8988T (cell line): ENCODE measurements around the gene ANKRD17.
"Not testable (repeated sequence)": the region's sequence is repeated elsewhere in the genome, so short reads cannot be mapped to it uniquely, and the experiment has no call there.

Source experiments
- DNase-seq: peaks from one replicate; pipeline ENCODE4 v3.0.0; 2011

Gene ANKRD17

DNA sequence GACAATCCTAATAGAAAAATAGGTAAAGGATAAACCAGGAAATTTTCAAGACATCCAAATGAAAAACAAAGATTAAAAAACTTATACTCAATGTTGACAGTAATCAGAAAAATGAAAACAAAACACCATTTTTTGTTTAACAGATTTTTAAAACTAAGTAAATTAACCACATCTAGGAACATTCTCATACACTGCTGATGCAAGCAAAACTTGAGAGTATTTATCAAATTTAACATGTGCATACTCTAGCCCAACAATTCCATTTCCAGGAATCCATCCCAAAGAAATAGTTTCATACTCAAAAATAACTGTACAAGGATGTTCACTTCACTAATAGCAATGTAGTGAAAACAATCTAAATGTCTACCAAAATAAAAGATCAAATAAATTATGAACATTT, 11.5 kb downstream of the ANKRD17 start:
- no peak for DNase-seq

DNA sequence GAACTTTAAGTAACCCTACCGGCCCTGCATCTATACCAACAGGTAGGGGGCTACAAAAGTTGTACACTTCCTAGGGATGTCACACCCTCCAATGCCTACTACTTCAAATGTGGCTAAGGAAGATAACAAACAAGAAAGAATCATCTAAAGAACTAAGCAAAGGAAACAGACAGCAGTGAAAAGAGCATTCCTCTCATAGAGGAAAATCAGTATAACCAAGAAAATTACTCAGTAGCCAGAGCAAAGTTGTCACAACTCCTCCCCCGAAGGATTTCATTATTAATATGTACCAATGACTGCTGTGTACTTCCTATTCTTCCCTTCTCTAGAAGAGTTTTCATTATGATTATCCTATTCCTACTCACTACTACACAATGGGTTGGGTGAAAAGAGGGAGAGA, 12.6 kb downstream of the ANKRD17 start:
- no peak for DNase-seq

DNA sequence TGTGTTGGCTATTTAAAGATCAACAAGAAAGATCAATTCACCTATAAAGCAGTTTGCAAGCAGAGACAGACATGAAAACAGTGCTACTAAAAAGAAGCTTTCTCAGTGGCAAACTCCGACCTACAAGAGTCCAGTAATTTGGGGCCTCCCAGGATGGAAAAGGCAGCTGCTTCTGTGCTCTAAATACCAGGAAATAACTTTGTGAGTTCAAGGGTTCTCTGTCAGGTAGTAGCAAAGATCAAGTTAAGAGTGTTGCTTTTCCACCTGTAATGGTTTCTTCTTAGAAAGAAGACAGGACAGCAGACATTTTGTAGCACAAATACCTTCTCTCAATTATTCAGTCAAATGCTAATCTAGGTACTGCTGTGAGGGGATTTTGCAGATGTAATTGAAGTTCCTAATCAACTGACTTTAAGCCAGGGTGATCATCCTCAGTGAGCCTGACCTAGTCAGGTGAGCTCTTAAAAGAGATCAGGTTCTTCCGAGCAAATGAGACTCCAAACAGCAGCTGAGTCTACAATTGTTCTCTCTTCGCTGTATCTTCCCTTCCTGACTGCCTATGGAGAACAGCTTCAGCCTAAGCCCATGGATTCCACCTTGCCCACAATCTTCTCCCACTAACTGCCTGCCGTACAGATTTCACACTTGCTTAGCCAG, 13.5 kb downstream of the ANKRD17 start:
- no peak for DNase-seq

DNA sequence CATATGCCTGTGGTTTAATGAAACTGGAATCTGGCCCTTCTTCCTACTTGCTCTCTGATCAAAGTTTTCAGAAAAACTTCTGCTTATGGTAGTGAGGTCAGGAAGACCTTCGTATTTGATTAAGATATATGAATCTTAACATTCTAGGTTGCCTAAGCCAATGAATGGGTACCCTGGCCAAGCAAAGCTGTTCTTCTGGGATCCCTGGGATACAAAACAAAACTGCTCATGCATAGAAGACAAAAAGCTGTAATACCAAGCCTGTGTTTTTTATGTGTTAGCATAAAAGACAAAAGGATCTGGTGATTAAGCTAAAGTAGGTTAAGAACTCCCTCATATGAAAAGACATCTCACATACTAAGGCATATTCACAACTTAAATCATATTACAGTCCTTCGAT, 21.6 kb downstream of the ANKRD17 start:
- no peak for DNase-seq

DNA sequence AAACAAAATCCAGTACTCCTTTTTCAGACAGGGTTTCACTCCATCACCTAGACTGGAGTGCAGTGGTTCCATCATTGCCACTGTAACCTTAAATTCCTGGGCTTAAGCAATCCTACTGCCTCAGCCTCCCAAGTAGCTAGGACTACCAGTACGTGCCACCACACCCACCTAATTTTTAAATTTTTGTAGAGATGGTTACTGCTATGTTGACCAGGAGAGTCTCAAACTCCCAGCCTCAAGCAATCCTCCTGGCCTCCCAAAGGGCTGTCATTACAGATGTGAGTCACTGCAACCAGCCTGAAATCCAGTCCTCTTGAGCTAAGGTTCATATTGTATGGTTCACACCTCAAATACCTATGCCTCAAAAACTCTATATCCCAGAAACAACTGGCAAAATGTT, 22.4 kb downstream of the ANKRD17 start:
- no peak for DNase-seq

DNA sequence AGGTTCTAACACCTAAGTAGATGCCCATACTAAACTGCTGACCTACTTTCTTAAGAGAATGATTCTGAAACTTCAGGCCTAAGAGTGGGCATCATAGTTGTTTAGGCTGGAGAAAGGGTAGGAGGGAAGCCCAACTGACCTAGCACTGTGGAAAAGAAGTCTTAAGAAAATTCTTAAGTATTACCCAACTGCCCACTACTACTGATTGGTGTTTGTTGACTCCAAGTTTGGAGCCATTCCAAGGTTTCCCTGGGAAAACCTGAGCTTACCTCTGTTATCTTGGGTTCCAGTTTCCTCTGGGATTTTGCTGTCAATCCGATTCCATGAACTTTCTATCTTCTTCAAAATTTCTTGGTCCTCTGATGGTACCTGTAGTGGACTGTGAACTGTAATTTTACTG, 23.9 kb downstream of the ANKRD17 start:
- no peak for DNase-seq

DNA sequence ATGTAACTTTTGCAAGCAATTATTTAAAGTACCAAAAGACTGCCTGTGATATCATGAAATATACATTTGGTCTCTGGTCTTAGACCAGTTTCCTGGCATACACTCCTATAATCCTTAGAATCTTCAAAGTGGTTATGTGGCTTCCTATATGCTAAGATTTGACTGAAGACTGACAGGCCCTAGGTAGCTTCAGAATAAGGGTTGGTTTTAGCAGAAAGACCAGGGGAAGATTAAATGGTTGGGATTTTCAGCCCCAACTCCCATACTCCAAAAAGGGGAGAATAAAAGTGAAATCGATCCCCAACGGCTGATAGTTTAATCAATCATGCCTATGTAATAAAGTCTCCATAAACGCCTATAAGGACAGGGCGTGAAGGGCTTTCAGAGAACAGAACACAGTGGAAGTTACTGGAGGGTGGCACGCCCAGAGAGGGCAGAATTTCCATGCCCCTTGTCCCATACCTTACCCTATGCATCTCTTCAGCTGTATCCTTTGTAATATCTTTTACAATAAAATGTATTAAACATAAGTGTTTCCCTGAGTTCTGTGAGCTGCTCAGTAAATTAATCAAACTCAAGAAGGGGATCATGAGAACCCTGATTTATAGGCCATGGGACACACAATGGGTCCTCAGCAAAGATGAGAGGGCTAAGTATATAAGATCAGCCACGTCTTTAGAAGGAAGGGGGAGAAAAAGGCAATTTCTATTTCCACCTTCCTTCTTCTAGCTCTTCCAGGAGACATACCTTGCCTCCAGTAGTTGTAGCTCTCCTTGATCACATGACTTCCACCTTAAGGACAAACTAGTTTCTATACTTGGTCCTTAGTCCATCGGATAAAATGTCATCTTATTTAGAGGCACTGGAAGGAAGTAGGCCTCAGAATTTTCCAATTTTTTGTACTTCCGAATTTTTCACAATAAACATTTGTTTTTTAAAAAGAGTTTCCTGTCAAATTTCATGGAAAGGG, 26.8 kb downstream of the ANKRD17 start:
- DNase-seq, result no peak

DNA sequence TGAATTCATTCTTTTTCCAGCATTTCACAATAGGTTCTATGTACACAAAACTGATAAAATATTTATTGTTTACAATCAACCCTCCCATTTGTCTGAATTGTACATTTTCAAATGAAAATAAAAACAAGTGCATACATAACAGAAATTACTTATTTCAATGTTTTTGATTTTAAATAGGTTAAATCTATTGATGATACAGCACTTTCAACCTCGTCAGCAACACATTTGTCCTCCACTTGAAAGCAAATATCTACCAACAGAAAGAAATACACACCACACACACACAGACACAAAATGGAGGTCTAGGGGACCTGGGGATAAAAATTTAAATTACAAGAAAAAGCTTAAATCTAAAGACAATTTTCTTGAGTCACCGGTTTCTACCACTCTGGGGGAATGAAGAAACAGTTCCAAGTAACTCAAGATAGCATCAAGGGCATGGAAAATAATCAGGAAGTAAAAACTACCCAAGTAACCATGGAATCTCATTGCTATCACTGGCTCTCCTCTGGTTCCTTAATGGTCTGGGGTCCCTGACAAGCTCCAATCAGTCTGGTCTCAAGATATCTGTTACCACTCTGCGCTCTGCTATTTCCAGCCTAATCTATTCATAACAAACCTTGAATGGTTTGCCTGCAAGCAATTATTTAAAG, 27.6 kb downstream of the ANKRD17 start:
- DNase-seq, result no peak

DNA sequence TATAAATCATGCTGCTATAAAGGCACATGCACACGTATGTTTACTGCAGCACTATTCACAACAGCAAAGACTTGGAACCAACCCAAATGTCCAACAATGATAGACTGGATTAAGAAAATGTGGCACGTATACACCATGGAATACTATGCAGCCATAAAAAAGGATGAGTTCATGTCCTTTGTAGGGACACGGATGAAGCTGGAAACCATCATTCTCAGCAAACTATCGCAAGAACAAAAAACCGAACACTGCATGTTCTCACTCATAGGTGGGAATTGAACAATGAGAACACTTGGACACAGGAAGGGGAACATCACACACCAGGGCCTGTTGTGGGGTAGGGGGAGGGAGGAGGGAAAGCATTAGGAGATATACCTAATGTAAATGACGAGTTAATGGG, 29.8 kb downstream of the ANKRD17 start:
- DNase-seq, result not testable (repeated sequence)

DNA sequence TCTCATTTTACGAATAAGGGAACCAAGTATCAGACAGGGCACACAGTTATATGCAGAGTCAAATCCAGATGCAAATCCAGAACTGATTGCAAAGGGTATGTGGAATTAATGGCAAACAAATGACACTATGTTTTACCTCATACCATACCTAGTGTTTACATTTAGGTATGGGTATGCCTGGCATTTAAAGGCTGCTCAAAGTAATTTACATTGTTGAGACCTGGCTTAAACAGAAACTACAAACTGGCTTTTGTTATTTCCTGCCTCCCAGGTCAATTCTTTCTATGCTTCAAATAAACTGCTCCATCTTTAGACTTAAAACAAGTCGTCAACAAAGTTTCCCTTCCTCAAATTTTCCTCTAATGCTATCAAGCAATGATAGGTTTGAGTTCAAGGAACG, 33.7 kb downstream of the ANKRD17 start:
- no peak for DNase-seq

DNA sequence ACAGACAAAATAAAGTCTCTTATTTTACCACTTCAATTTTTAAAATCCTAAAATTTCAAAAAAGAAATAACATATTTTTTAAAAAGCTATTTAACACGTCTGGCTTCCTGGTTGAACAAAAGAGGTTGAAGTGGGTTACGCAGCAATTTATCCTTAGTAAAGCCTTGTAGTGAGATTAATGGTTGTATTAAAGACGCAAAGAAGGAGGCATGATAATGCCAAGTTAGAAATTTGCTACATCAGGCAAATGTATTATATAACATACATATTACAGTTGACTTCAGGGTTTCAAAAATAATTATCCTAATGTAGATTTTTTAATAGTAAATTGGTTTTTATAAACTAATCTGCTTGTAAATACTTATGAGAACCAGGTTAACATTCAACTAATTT, 35.3 kb downstream of the ANKRD17 start:
- DNase-seq, result no peak

DNA sequence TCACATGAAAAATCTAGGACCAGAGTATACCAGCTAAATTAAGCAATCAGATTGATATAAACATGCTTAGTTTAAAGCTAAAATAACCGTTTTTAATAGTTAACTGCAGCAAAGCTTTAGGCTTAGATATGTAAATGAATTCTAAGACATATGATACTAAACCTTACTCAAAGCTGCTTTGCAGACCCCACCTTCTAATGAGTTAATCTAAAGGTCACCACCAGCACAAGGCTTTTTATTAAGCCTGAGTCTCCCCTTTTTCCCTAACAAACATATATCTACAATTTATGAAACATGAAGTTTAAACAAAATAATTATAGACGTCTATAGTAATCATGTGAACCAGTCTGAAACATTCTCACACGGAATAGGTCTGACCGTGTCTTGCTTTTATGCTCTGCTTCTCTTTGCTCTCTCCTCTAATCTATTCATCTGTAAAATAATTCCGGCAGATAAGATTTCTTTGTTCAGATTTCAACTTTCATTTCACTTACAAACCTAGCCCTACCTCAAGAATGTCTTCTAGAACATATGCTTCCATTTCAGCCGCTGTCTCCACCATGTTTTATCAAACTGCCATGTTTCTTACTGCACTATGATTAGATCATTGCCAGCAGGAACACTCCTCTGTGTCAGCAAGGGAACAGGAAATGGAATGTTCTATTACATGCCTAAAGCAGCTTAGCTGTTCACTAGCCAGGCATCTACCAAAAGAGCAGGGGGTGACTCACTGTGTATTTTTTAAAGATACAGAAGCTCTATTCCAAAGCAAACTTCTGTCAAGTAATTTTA, 35.9 kb downstream of the ANKRD17 start:
- no peak for DNase-seq

DNA sequence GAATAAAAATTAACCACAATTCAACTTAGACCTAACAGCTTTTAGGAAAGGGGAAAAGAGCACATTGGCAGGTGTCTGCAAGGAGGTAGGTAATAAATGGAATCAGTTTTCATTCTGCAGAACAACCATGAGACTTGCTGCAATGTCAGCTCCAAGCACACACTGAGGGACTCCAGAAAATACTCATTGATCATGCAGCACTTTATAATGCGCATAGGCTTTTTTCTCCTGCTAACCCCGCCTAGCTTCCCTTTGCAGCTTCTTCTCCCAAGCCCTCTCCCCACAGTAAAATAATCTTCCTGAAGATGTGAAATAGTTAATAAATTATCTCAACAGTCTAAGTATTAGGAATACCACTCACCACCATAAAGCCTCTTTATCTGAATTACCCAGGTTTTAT, 36.9 kb downstream of the ANKRD17 start:
- DNase-seq, result no peak

DNA sequence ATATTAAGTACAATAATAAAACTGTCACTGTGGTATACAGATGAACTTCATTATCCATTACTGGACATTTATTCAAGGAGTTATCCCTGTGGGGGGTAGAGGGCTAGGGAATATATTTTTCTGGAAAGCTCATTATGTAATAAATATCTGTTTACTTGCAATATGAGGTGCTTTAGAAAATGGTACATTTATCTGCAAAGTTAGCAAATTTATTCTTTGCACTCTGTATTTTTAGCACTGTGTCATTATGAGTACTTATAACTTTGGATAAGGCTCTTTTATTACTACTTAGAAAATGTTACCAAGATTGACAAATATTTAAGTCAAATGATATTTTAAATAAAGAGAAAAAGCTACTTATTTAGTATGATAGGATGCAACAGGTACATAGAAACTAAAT, 37.8 kb downstream of the ANKRD17 start:
- DNase-seq, result no peak

DNA sequence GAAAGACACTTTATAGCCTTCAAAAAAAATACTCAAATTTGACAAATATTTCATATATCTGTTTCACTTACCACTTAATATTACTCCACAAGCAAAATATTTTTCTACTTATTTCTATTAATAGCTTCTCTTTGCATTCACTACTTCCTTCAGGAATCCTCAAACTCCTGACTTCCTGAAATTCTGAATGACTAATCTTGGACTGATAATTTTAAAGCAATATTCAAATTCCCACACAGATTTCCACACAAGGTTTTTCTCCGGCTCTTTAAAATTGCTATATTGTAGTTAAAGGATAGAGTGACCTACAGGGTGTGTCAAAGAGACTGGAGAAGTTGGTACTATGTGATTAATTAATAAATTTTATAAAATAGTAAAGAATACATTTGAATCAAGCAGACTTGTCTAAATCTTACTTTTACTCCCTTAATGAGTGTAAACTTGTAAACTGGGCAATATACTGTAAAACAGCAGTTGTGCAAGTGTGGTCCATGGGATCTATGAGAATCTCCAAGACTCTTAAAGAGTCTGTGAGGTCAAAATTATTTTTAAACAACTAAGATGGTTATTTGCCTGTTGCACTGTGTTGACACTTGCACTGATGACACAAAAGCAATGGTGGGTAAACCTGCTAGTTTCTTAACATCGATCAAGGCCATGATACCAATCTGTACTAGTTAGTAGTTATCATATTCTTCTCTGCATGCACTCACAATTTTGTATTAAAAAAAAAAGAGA, 44.5 kb downstream of the ANKRD17 start:
- no peak for DNase-seq

DNA sequence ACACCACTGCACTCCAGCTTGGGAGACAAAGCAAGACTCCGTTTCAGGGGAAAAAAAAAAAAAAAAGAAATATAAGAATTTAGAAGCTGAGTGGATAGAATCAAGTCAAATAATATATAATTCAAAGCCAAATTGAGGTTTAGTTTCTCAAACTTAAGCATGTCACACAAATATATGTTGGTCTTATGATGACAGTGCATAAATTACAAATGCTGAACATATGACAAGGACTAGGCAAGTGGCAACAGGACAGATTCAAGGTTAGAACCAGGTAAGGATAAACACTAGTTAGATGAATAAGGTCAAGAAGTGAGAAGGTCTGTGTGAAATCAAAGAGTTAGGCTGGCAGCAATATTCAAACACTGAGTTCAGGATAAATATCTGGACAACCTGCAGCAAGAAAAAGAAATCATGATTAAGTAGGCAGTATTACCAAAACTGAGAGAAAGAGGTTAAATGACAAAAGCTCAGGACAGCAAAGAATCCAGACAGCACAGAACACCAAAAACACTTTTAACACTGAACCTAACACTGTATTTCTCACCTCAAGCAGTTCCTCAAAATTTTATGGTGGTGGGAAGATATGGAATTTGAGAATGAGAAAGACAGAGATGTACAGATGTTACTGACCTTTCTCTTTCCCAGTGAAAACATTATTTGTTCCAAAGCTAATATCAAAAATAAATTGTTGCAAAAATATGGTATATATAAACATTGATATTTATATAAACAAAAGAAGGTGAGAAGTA, 45.4 kb downstream of the ANKRD17 start:
- no peak for DNase-seq

DNA sequence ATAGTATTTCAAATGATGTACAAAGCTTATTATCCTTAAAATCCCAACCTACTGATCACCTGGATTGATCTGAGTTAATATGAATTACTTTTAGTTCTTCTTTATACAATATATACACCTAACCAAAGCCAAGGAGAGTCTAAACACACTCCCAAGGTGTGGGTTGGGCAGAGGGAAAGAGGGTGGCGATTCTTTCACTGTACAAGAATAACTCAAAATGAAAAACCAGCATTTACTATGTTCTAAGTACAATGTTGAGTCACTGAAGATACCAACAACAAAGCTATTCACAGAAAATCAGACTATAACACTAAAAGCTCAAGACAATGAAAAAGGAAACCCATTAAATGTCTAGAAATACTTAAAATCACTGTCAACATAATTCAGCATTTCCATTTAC, 46.6 kb downstream of the ANKRD17 start:
- no peak for DNase-seq

DNA sequence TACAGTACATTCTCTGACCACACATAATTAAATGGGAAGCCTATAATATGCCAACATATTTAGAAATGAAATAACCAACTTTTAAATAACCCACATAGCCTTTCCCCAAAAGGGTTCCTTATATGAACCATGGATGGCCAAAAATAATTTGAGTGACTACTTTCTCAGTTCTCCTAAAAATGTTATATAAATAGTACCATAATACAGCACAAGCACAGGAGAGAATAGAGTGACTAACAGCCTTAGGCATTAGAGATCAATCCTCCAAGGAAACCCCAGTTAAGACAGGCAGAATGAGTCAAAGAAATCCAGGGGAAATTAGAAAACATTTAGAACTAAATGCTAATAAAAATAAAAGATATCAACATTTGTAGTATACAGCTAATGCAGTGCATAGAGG, 50.2 kb downstream of the ANKRD17 start:
- DNase-seq, result no peak

DNA sequence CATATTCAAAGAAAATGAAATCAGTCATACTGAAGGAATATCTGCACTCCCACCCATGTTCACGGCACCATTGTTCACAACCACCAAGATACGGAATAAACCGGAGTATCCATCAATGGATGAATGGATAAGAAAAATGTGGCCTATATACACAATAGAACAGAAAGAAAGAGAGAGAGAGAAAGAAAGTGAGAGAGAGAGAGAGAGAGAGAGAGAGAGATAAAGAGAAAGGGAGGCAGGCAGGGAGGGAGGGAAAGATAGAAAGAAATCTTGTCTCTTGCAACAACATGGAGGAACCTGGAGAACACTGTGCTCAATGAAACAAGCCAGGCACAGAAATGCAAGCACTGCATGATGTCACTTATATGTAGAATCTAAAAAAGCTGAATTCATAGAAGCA, 52.4 kb downstream of the ANKRD17 start:
- no peak for DNase-seq

DNA sequence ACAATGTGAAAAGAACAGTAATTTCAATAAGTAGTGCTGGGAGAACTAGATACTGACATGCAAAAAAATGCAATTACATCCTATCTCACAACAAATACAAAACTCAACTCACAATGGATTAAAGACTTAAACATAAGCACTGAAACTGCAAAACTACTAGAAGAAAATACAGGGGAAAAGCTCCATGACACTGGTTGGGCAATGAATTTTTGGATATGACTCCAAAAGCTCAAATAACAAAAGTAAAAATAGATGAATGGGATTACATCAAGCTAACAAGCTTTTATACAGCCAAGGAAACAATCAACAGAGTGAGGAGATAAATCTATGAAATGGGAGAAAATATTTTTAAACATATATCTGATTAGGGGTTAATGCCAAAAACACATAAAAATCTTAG, 53.1 kb downstream of the ANKRD17 start:
- no peak for DNase-seq

DNA sequence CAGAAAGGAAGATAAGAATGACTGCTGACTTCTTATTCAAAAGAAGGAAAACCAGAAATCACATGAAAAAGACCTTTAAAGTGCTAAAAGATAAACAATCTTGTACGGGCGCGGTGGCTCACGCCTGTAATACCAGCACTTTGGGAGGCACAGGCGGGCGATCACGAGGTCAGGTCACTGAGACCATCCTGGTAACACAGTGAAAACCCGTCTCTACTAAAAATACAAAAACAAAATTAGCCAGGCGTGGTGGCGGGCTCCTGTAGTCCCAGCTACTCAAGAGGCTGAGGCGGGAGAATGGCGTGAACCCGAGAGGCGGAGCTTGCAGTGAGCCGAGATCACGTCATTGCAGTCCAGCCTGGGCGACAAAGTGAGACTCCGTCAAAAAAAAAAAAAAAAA, 54.6 kb downstream of the ANKRD17 start:
- not testable (repeated sequence) for DNase-seq

DNA sequence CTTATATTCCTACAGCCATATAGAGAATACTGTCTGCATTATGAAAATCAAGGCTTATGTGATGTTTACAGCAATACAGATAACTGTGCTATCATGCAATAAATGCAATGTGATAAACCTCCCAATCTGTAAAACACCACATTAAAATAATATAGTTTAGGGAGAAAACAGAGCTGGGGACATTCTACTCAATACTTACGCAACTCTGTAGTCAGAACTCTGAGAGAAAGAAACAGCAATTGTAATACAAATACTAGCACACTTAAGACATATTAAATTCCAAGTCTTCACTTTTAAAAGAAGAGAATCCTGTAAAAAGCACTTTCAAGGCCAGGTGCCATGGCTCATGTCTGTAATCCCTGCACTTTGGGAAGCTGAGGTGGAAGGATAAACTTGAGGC, 61.4 kb downstream of the ANKRD17 start:
- no peak for DNase-seq
